B cell (primary cell): Measurements from ENCODE around the gene SLC6A1. TPM values are rescaled to one million over a fixed set of nuclear protein-coding genes. Genes with fewer than 3 reads are reported as not detected.

Source experiments
- ATAC-seq: fragments of 200-7000 bp; cut with Tn5 transposase; one replicate; pipeline ENCODE4 v1.10.0; 2021; ENCODE audit warnings: low read depth, mild to moderate bottlenecking, moderate number of reproducible peaks, moderate library complexity
- CTCF ChIA-PET: fragments of 350-600 bp; sonication (Branson Sonifier 250); formaldehyde crosslinking; loops from one replicate; lab custom pipeline; 2021; ENCODE audit warnings: antibody characterized with exemption, inconsistent platforms; lab: Charles Lee
- POLR2A ChIA-PET: fragments of 350-600 bp; sonication (Branson Sonifier 250); formaldehyde crosslinking; loops from one replicate; lab custom pipeline; 2021; ENCODE audit warnings: antibody characterized with exemption; lab: Charles Lee
- DNase-seq: peaks from one replicate; pipeline ENCODE4 v3.0.0; 2013
- H2AFZ ChIP-seq: 2 replicates; pipeline ENCODE4 v1.6.1; 2012; ENCODE audit warnings: mild to moderate bottlenecking, low read depth, low read length; ENCODE audit not compliant: insufficient read depth, poor library complexity, severe bottlenecking
- H3K27ac ChIP-seq, 2 donors: 1 replicate in 1 of 2; 2 replicates in 1 of 2; pipeline ENCODE4 v1.5.1; 2012 to 2013; ENCODE audit warnings: low read length in 2 of 2, mild to moderate bottlenecking in 2 of 2, moderate library complexity in 1 of 2
- H3K27me3 ChIP-seq, 4 experiments: fragments of 200-600 bp in 1 of 4; sonication (generic) in 1 of 4; replicated peaks in 1 of 4; 1 replicate in 2 of 4; 2 replicates in 2 of 4; pipeline versions ENCODE4 v1.6.1 to v1.7.0; 2013 to 2016; ENCODE audit warnings: low read length in 3 of 4, mild to moderate bottlenecking in 2 of 4, mixed read lengths in 1 of 4, moderate library complexity in 1 of 4; ENCODE audit not compliant: insufficient read depth in 4 of 4, control insufficient read depth in 3 of 4; ENCODE audit errors: control extremely low read depth in 1 of 4
- H3K36me3 ChIP-seq, 2 experiments: replicated peaks in 1 of 2; 1 replicate in 1 of 2; 2 replicates in 1 of 2; pipeline versions ENCODE4 v1.6.1 to v1.7.1; 2013; ENCODE audit warnings: low read length in 1 of 2; ENCODE audit not compliant: insufficient read depth in 2 of 2, control insufficient read depth in 1 of 2; ENCODE audit errors: control extremely low read depth in 1 of 2, extremely low read depth in 1 of 2
- H3K4me1 ChIP-seq, 2 donors: fragments of 200-600 bp in 1 of 2; sonication (generic) in 1 of 2; 1 replicate in 1 of 2; 2 replicates in 1 of 2; pipeline versions ENCODE4 v1.5.1 to v1.6.1; 2013 to 2017; ENCODE audit warnings: low read length in 2 of 2; ENCODE audit not compliant: control insufficient read depth in 2 of 2, insufficient read depth in 2 of 2
- H3K4me2 ChIP-seq: replicated peaks from 2 replicates; pipeline ENCODE3; 2012; ENCODE audit warnings: mild to moderate bottlenecking, low read depth, low read length; ENCODE audit not compliant: poor library complexity, severe bottlenecking
- H3K4me3 ChIP-seq, 5 experiments: fragments of 200-600 bp in 1 of 5; sonication (generic) in 1 of 5; 1 replicate in 3 of 5; 2 replicates in 2 of 5; pipeline versions ENCODE4 v1.5.1 to v1.7.0; 2011 to 2016; ENCODE audit warnings: low read length in 4 of 5, mild to moderate bottlenecking in 4 of 5, low read depth in 2 of 5, control low read depth in 1 of 5, moderate library complexity in 1 of 5; ENCODE audit not compliant: insufficient read depth in 1 of 5; ENCODE audit errors: control extremely low read depth in 1 of 5, extremely low read depth in 1 of 5
- H3K79me2 ChIP-seq: fragments of 200-600 bp; sonication (generic); one replicate; pipeline ENCODE4 v1.6.0; 2016; ENCODE audit warnings: low read length; ENCODE audit not compliant: control insufficient read depth, insufficient read depth
- H3K9ac ChIP-seq: fragments of 200-600 bp; sonication (generic); 2 replicates; pipeline ENCODE4 v1.6.1; 2017; ENCODE audit warnings: mild to moderate bottlenecking, low read length, moderate library complexity
- H3K9me3 ChIP-seq, 3 donors: one replicate each; pipeline versions ENCODE4 v1.6.1 to v1.7.1; 2013; ENCODE audit warnings: low read length in 2 of 3; ENCODE audit not compliant: control insufficient read depth in 2 of 3, insufficient read depth in 1 of 3; ENCODE audit errors: control extremely low read depth in 1 of 3
- H4K20me1 ChIP-seq: 2 replicates; pipeline ENCODE4 v1.6.0; 2012; ENCODE audit warnings: mild to moderate bottlenecking, low read length; ENCODE audit not compliant: insufficient read depth, control insufficient read depth, poor library complexity, severe bottlenecking
- H3K27ac Mint-ChIP-seq: one replicate; pipeline ENCODE4 v1.8.0; 2021; ENCODE audit warnings: mixed read lengths
- H3K27me3 Mint-ChIP-seq: one replicate; pipeline ENCODE4 v1.8.0; 2021; ENCODE audit warnings: mixed read lengths
- H3K4me1 Mint-ChIP-seq: one replicate; pipeline ENCODE4 v1.8.0; 2021; ENCODE audit warnings: mixed read lengths
- H3K4me3 Mint-ChIP-seq: one replicate; pipeline ENCODE4 v1.8.0; 2021; ENCODE audit warnings: mixed read lengths
- H3K9me3 Mint-ChIP-seq: one replicate; pipeline ENCODE4 v1.8.0; 2022; ENCODE audit warnings: mixed read lengths; ENCODE audit not compliant: insufficient read depth
- CTCF ChIP-seq: fragments of 200-600 bp; IDR thresholded peaks from one replicate; pipeline ENCODE4 v1.8.0; 2022; ENCODE audit warnings: antibody characterized with exemption, mild to moderate bottlenecking
- EZH2 ChIP-seq: IDR thresholded peaks from 2 replicates; pipeline ENCODE4 v1.6.1; 2012; ENCODE audit warnings: borderline replicate concordance, low read depth, mild to moderate bottlenecking, moderate library complexity, low read length; ENCODE audit not compliant: insufficient read depth, poor library complexity, severe bottlenecking
- WGBS: methylation state at CpG from one replicate; pipeline ENCODE4 v1.1.5; 2013; ENCODE audit warnings: missing lambda C conversion rate; ENCODE audit not compliant: insufficient coverage; 5-methylcytosine and 5-hydroxymethylcytosine counted together
- intact Hi-C: fragments of 100-400 bp; cut with micrococcal nuclease; formaldehyde crosslinking; loops from one replicate; pipeline ENCODE4 v1.10.0; 2022
- polyA plus RNA-seq: library from polyadenylated mRNA; depleted of rRNA; stranded (reverse); fragments of >200 nt; gene quantifications from 2 replicates; pipeline ENCODE4 v1.2.3, GENCODE V29; 2012
- total RNA-seq, 2 donors: library from RNA; stranded (reverse); fragments of 120-200 nt in 1 of 2; gene quantifications; 1 replicate in 1 of 2; 2 replicates in 1 of 2; pipeline versions ENCODE4 v1.2.3 to v1.2.4, GENCODE V29; 2013 to 2022

Gene SLC6A1
- total and polyA plus RNA-seq, 2 donors (not counting 1 experiment from before 2014, with no cell fraction given), result not detected

GRCh38 chr3:11076711-11077110, 84.2 kb downstream of the SLC6A1 start:
- Mint-ChIP-seq H3K4me1 (peaks cover 10% of the 10 kb centered on the region), H3K4me3 (no peak overlapping the region), H3K9me3 (no peaks in the 10 kb centered on the region), H3K27ac (no peak overlapping the region), H3K27me3 (peaks cover 23% of the 10 kb centered on the region)
- Histone ChIP-seq H3K4me3 (no peak overlapping the region), H3K79me2 (no peaks in the 10 kb centered on the region), H3K4me1 (peaks cover 0 to 4% of the 10 kb centered on the region in 2 donors), H3K4me2 (no peak overlapping the region), H3K27ac (no peak overlapping the region), H4K20me1 (no peaks in the 10 kb centered on the region), H3K9me3 (no peaks in the 10 kb centered on the region), H2AFZ (no peak overlapping the region), H3K27me3 (peaks cover 0 to 5% (median 0%) of the 10 kb centered on the region in 4 experiments), H3K36me3 (no peaks in the 10 kb centered on the region), H3K9ac (no peak overlapping the region)
- POLR2A ChIA-PET, result no interaction called here
- ATAC-seq (no peak), DNase-seq (no peak)
- TF ChIP-seq CTCF (no peak), EZH2 (no peak)
- 80% methylated on average over 5 of the region's 6 CpGs for WGBS
- CTCF ChIA-PET, result no interaction called here
- intact Hi-C loops, result no loop called here

GRCh38 chr3:11077466-11077865, 84.9 kb downstream of the SLC6A1 start:
- Mint-ChIP-seq H3K27ac (no peak overlapping the region), H3K9me3 (no peaks in the 10 kb centered on the region), H3K4me3 (no peak overlapping the region), H3K4me1 (peaks cover 10% of the 10 kb centered on the region), H3K27me3 (peaks cover 19% of the 10 kb centered on the region)
- no peak overlapping the region for H3K9ac ChIP-seq
- ATAC-seq (no peak), DNase-seq (no peak)
- no peaks in the 10 kb centered on the region for H3K36me3 ChIP-seq
- H3K4me1 ChIP-seq, result peaks cover 0 to 4% of the 10 kb centered on the region in 2 donors
- TF ChIP-seq CTCF, result no peak
- no peak for TF ChIP-seq EZH2
- ChIA-PET CTCF (no interaction called here), POLR2A (no interaction called here)
- no peak overlapping the region for H3K27ac ChIP-seq
- intact Hi-C loops, result no loop called here
- H3K79me2 ChIP-seq, result no peaks in the 10 kb centered on the region
- no peak overlapping the region for H3K4me2 ChIP-seq
- peaks cover 0 to 5% (median 0%) of the 10 kb centered on the region in 4 experiments for H3K27me3 ChIP-seq
- no peak overlapping the region for H3K4me3 ChIP-seq
- 80% methylated on average over 1 of the region's 2 CpGs for WGBS
- no peaks in the 10 kb centered on the region for H4K20me1 ChIP-seq
- H2AFZ ChIP-seq, result no peak overlapping the region
- H3K9me3 ChIP-seq, result no peaks in the 10 kb centered on the region
